H1 (cell line): ENCODE data around the gene HS2ST1. TPM values are rescaled to one million over a fixed set of nuclear protein-coding genes. Genes with fewer than 3 reads are reported as not detected.

Experiments
- CTCF ChIA-PET: fragments of 300-600 bp; sonication (Branson Sonifier 250); formaldehyde crosslinking; loops from one replicate; lab custom pipeline; 2021; ENCODE audit not compliant: partially characterized antibody; lab: Charles Lee
- POLR2A ChIA-PET: fragments of 300-600 bp; sonication (Branson Sonifier 250); formaldehyde crosslinking; loops from one replicate; lab custom pipeline; 2021; ENCODE audit warnings: inconsistent platforms; ENCODE audit not compliant: partially characterized antibody; lab: Charles Lee
- DNase-seq, 2 experiments: peaks; one replicate each; pipeline versions ENCODE4 v3.0.0 to v3.0.0-alpha.2; 2010 to 2022; ENCODE audit warnings: low spot score in 2 of 2, low read depth in 1 of 2, mixed read lengths in 1 of 2
- FAIRE-seq: peaks from 2 replicates; lab custom pipeline; 2011; peaks lifted over from hg19 to GRCh38; lab: Jason Lieb, UNC
- H2AFZ ChIP-seq: 2 replicates; pipeline ENCODE4 v1.8.1; 2012; ENCODE audit warnings: low read length, inconsistent platforms
- H2AK5ac ChIP-seq: 2 replicates; pipeline ENCODE4 v1.6.1; 2013; ENCODE audit warnings: low read depth, low read length
- H2BK120ac ChIP-seq: replicated peaks from 2 replicates; pipeline ENCODE3; 2013; ENCODE audit warnings: low read depth, low read length, inconsistent platforms
- H2BK12ac ChIP-seq: 2 replicates; pipeline ENCODE4 v1.6.1; 2013; ENCODE audit warnings: low read depth, low read length
- H2BK15ac ChIP-seq: 2 replicates; pipeline ENCODE4 v1.6.1; 2013; ENCODE audit warnings: low read length
- H2BK20ac ChIP-seq: 2 replicates; pipeline ENCODE4 v1.6.1; 2013; ENCODE audit warnings: low read length
- H2BK5ac ChIP-seq: 2 replicates; pipeline ENCODE4 v1.6.1; 2013; ENCODE audit warnings: low read depth, low read length
- H3K14ac ChIP-seq: 2 replicates; pipeline ENCODE4 v1.6.1; 2013; ENCODE audit warnings: inconsistent platforms; ENCODE audit not compliant: insufficient read length
- H3K18ac ChIP-seq: 2 replicates; pipeline ENCODE4 v1.6.1; 2013; ENCODE audit warnings: low read length; ENCODE audit errors: extremely low read depth
- H3K23ac ChIP-seq: 2 replicates; pipeline ENCODE4 v1.6.1; 2013; ENCODE audit warnings: inconsistent platforms; ENCODE audit not compliant: insufficient read length
- H3K23me2 ChIP-seq: 2 replicates; pipeline ENCODE4 v1.6.1; 2013; ENCODE audit warnings: low read depth, low read length
- H3K27ac ChIP-seq: 2 replicates; pipeline ENCODE4 v1.6.1; 2011; ENCODE audit warnings: low read depth, low read length, inconsistent platforms
- H3K27me3 ChIP-seq, 4 experiments: replicated peaks in 1 of 4; 1 replicate in 1 of 4; 2 replicates in 3 of 4; pipeline versions ENCODE4 v1.6.1 to v1.8.1; 2011 to 2013; ENCODE audit warnings: low read length in 3 of 4, mild to moderate bottlenecking in 3 of 4, inconsistent platforms in 2 of 4, mixed read lengths in 2 of 4, moderate library complexity in 1 of 4; ENCODE audit not compliant: control insufficient read depth in 3 of 4, insufficient read depth in 3 of 4; ENCODE audit errors: extremely low read depth in 1 of 4
- H3K36me3 ChIP-seq, 4 experiments: 2 replicates each; pipeline versions ENCODE4 v1.6.1 to v1.8.1; 2011 to 2013; ENCODE audit warnings: mild to moderate bottlenecking in 4 of 4, low read length in 3 of 4, moderate library complexity in 2 of 4, control low read depth in 1 of 4, inconsistent platforms in 1 of 4; ENCODE audit not compliant: insufficient read depth in 4 of 4, control insufficient read depth in 2 of 4
- H3K4ac ChIP-seq: replicated peaks from 2 replicates; pipeline ENCODE3; 2013; ENCODE audit warnings: low read length, low read depth, mixed read lengths, inconsistent platforms; ENCODE audit not compliant: insufficient read length
- H3K4me1 ChIP-seq, 4 experiments: replicated peaks in 1 of 4; 1 replicate in 1 of 4; 2 replicates in 3 of 4; pipeline versions ENCODE4 v1.6.1 to v1.8.1; 2011 to 2013; ENCODE audit warnings: low read length in 3 of 4, inconsistent platforms in 2 of 4, mixed read lengths in 1 of 4; ENCODE audit not compliant: insufficient read depth in 4 of 4, control insufficient read depth in 3 of 4
- H3K4me2 ChIP-seq, 2 experiments: 2 replicates each; pipeline versions ENCODE4 v1.6.1 to v1.8.1; 2011 to 2013; ENCODE audit warnings: low read depth in 2 of 2, low read length in 2 of 2, control low read depth in 1 of 2, inconsistent platforms in 1 of 2, mild to moderate bottlenecking in 1 of 2; ENCODE audit not compliant: insufficient read depth in 1 of 2
- H3K4me3 ChIP-seq, 4 experiments: fragments of 200-600, 300-600 bp in 1 of 4; sonication (generic), shearing (Covaris generic), sonication (Bioruptor Twin) in 1 of 4; 2 replicates each; pipeline versions ENCODE4 v1.5.1 to v1.8.1; 2011 to 2016; ENCODE audit warnings: low read length in 4 of 4, low read depth in 3 of 4, control low read depth in 2 of 4, inconsistent platforms in 2 of 4, mild to moderate bottlenecking in 2 of 4, mixed read lengths in 1 of 4, moderate library complexity in 1 of 4; ENCODE audit not compliant: insufficient read depth in 2 of 4; ENCODE audit errors: extremely low read depth in 1 of 4
- H3K56ac ChIP-seq: replicated peaks from 2 replicates; pipeline ENCODE3; 2013; ENCODE audit warnings: low read depth, mild to moderate bottlenecking, mixed read lengths, low read length, inconsistent platforms; ENCODE audit not compliant: insufficient read length
- H3K79me1 ChIP-seq: 2 replicates; pipeline ENCODE4 v1.6.1; 2013; ENCODE audit warnings: low read depth, low read length, control low read depth
- H3K79me2 ChIP-seq, 2 experiments: 2 replicates each; pipeline versions ENCODE4 v1.6.1 to v1.8.1; 2012 to 2013; ENCODE audit warnings: low read length in 2 of 2, mild to moderate bottlenecking in 2 of 2, inconsistent platforms in 1 of 2; ENCODE audit not compliant: insufficient read depth in 2 of 2, control insufficient read depth in 1 of 2
- H3K9ac ChIP-seq, 4 experiments: replicated peaks in 1 of 4; 1 replicate in 1 of 4; 2 replicates in 3 of 4; pipeline versions ENCODE4 v1.6.1 to v1.8.1; 2011 to 2013; ENCODE audit warnings: low read depth in 3 of 4, low read length in 3 of 4, control low read depth in 2 of 4, mild to moderate bottlenecking in 2 of 4, moderate library complexity in 2 of 4, inconsistent platforms in 1 of 4; ENCODE audit errors: extremely low read depth in 1 of 4
- H3K9me3 ChIP-seq, 2 experiments: 2 replicates each; pipeline versions ENCODE4 v1.6.1 to v1.8.1; 2012 to 2013; ENCODE audit warnings: mild to moderate bottlenecking in 2 of 2, moderate library complexity in 2 of 2, control low read depth in 1 of 2, inconsistent platforms in 1 of 2, low read depth in 1 of 2, low read length in 1 of 2, mixed read lengths in 1 of 2; ENCODE audit not compliant: insufficient read depth in 2 of 2
- H4K20me1 ChIP-seq, 2 experiments: replicated peaks in 1 of 2; 2 replicates each; pipeline versions ENCODE3 to v1.8.1; 2011 to 2013; ENCODE audit warnings: inconsistent platforms in 2 of 2, low read length in 2 of 2, mild to moderate bottlenecking in 1 of 2; ENCODE audit not compliant: insufficient read depth in 2 of 2, control insufficient read depth in 1 of 2
- H4K5ac ChIP-seq: 2 replicates; pipeline ENCODE4 v1.6.1; 2013; ENCODE audit warnings: low read length, low read depth, mixed read lengths, inconsistent platforms; ENCODE audit not compliant: insufficient read length
- H4K8ac ChIP-seq: 2 replicates; pipeline ENCODE4 v1.8.0; 2013; ENCODE audit warnings: mild to moderate bottlenecking, moderate library complexity, low read length, inconsistent platforms; ENCODE audit not compliant: insufficient read depth; ENCODE audit errors: extremely low read depth
- H4K91ac ChIP-seq: replicated peaks from 2 replicates; pipeline ENCODE3; 2013; ENCODE audit warnings: low read length, mixed read lengths, inconsistent platforms; ENCODE audit not compliant: insufficient read length
- CBX5 ChIP-seq: fragments of 300-800, 300-1000 bp; sonication (generic); IDR thresholded peaks from 2 replicates; pipeline ENCODE4 v1.7.1; 2016; ENCODE audit warnings: antibody characterized with exemption, low read length, low read depth
- CEBPB ChIP-seq: IDR thresholded peaks from 2 replicates; pipeline ENCODE4 v1.6.1; 2012; ENCODE audit warnings: low read depth, low read length
- CHD2 ChIP-seq: IDR thresholded peaks from 2 replicates; pipeline ENCODE4 v1.6.1; 2012; ENCODE audit warnings: low read length, improper control_type of control experiment
- FOSL1 ChIP-seq: IDR thresholded peaks from 2 replicates; pipeline ENCODE4 v1.6.1; 2011; ENCODE audit warnings: mild to moderate bottlenecking, low read depth, low read length, moderate library complexity; ENCODE audit not compliant: insufficient read depth
- JUN ChIP-seq: IDR thresholded peaks from 2 replicates; pipeline ENCODE4 v1.6.1; 2011; ENCODE audit warnings: low read depth, mild to moderate bottlenecking, improper control_type of control experiment, low read length
- KDM5A ChIP-seq: fragments of 200-600 bp; IDR thresholded peaks from 2 replicates; pipeline ENCODE4 v1.7.1; 2012; ENCODE audit warnings: mild to moderate bottlenecking, low read length, inconsistent platforms, mixed read lengths
- PHF8 ChIP-seq: fragments of 200-600 bp; sonication (generic); conservative IDR thresholded peaks from 2 replicates; pipeline ENCODE4 v1.7.1; 2012; ENCODE audit warnings: low read depth, mild to moderate bottlenecking, inconsistent platforms, low read length, moderate library complexity
- RBBP5 ChIP-seq: IDR thresholded peaks from 2 replicates; pipeline ENCODE4 v1.7.1; 2012; ENCODE audit warnings: low read depth, mild to moderate bottlenecking, inconsistent platforms, low read length, moderate library complexity, borderline replicate concordance
- RXRA ChIP-seq: IDR thresholded peaks from 2 replicates; pipeline ENCODE4 v1.6.1; 2011; ENCODE audit warnings: low read depth, mild to moderate bottlenecking, low read length, moderate library complexity; ENCODE audit not compliant: insufficient read depth
- SAP30 ChIP-seq: fragments of 300-600 bp; sonication (generic); IDR thresholded peaks from 2 replicates; pipeline ENCODE4 v1.7.1; 2012; ENCODE audit warnings: low read length, moderate library complexity, mild to moderate bottlenecking, inconsistent platforms; ENCODE audit not compliant: insufficient read depth, insufficient replicate concordance
- SP2 ChIP-seq: IDR thresholded peaks from 2 replicates; pipeline ENCODE4 v1.6.1; 2012; ENCODE audit warnings: mild to moderate bottlenecking, low read length, inconsistent platforms
- SUZ12 ChIP-seq: fragments of 200-600 bp; sonication (generic); IDR thresholded peaks from 2 replicates; pipeline ENCODE4 v1.6.1; 2012; ENCODE audit warnings: mild to moderate bottlenecking, inconsistent platforms, low read length, moderate library complexity, mixed read lengths
- USF2 ChIP-seq: IDR thresholded peaks from 2 replicates; pipeline ENCODE4 v1.6.1; 2011; ENCODE audit warnings: low read length, improper control_type of control experiment
- YY1 ChIP-seq: IDR thresholded peaks from 2 replicates; pipeline ENCODE4 v1.6.1; 2011; ENCODE audit warnings: low read depth, mild to moderate bottlenecking, low read length
- WGBS, 2 experiments: shearing (Covaris generic) in 1 of 2; methylation state at CpG; one replicate each; pipeline versions ENCODE4 v1.1.6 to v1.1.7; 2013 to 2015; ENCODE audit warnings: low lambda C conversion rate in 2 of 2, mixed read lengths in 2 of 2, inconsistent platforms in 1 of 2, low coverage in 1 of 2, missing lambda C conversion rate in 1 of 2; ENCODE audit not compliant: insufficient replicate concordance in 2 of 2, insufficient coverage in 1 of 2, insufficient read length in 1 of 2; ENCODE audit errors: extremely low coverage in 1 of 2, missing lambda C conversion rate in 1 of 2; 5-methylcytosine and 5-hydroxymethylcytosine counted together
- polyA plus RNA-seq, 7 experiments: library from polyadenylated mRNA; depleted of rRNA in 3 of 7; stranded (reverse) in 5 of 7; unstranded in 2 of 7; fragments of >200 nt in 5 of 7; fragments of 200-250 nt in 2 of 7; gene quantifications; 1 replicate in 5 of 7; 2 replicates in 1 of 7; 4 replicates in 1 of 7; pipeline versions ENCODE4 v1.2.1 to v1.2.3, GENCODE V29; 2011 to 2013; ENCODE audit warnings: missing spikeins in 2 of 7, mixed read lengths in 2 of 7
- total RNA-seq: library from RNA; stranded (reverse); fragmentation: NEBNext Ultra II Directional; extraction: Animal tissue kit (Norgen Biotek cat#: 25700); gene quantifications from 2 replicates; pipeline ENCODE4 v1.2.1, GENCODE V29; 2021

The HS2ST1 gene
- total and polyA plus RNA-seq, 2 of the 8 experiments (the other 6 are each of a cell fraction or from before 2014, with no cell fraction given), result 5.2 to 28.3 TPM

- H2BK5ac ChIP-seq, result no peak overlapping the region
- peaks cover 6 to 7% of the 10 kb centered on the region in 2 experiments for H3K9me3 ChIP-seq
- peaks cover 0 to 47% of the 10 kb centered on the region in 2 experiments; a peak in 2 of 4 replicates for H3K79me2 ChIP-seq
- 91% methylated on average over 1 of the region's 1 CpG; no CpG with 5 or more reads in 1 of the 2 experiments for WGBS, 2 experiments
- H2BK15ac ChIP-seq, result no peak overlapping the region
- H2BK20ac ChIP-seq, result no peak overlapping the region
- H3K27me3 ChIP-seq, result no peaks in the 10 kb centered on the region
- H2BK12ac ChIP-seq, result no peak overlapping the region
- no peaks in the 10 kb centered on the region for H3K23me2 ChIP-seq
- H3K14ac ChIP-seq, result no peak overlapping the region
- no peak overlapping the region for H4K91ac ChIP-seq
- no peak overlapping the region for H4K5ac ChIP-seq
- POLR2A ChIA-PET, result no interaction called here
- no peak overlapping the region for H2BK120ac ChIP-seq
- H3K4me3 ChIP-seq, result no peak overlapping the region
- no peak overlapping the region for H3K23ac ChIP-seq
- CTCF ChIA-PET, result no interaction called here
- no peak overlapping the region for H3K18ac ChIP-seq
- H3K36me3 ChIP-seq, result no peaks in the 10 kb centered on the region; a peak in 1 of 8 replicates
- no peaks in the 10 kb centered on the region for H3K79me1 ChIP-seq
- H2AFZ ChIP-seq, result no peak overlapping the region
- H3K9ac ChIP-seq, result no peak overlapping the region
- no peak overlapping the region for H3K4ac ChIP-seq
- H4K20me1 ChIP-seq, result no peaks in the 10 kb centered on the region
- DNase-seq (no peak), FAIRE-seq (no peak)
- no peaks in the 10 kb centered on the region for H3K4me1 ChIP-seq
- H2AK5ac ChIP-seq, result no peak overlapping the region
- H3K27ac ChIP-seq, result no peak overlapping the region
- H3K4me2 ChIP-seq, result no peak overlapping the region
- H4K8ac ChIP-seq, result no peak overlapping the region
- H3K56ac ChIP-seq, result no peak overlapping the region
- TF ChIP-seq RXRA, result no peak
- no peak for TF ChIP-seq FOSL1
- no peak for TF ChIP-seq SP2
- TF ChIP-seq JUN, result no peak
- TF ChIP-seq CBX5, result no peak
- TF ChIP-seq USF2, result no peak
- TF ChIP-seq CEBPB, result no peak
- no peak for TF ChIP-seq SAP30
- no peak for TF ChIP-seq CHD2
- TF ChIP-seq SUZ12, result no peak
- no peak for TF ChIP-seq PHF8
- TF ChIP-seq RBBP5, result no peak
- TF ChIP-seq YY1, result no peak
- TF ChIP-seq KDM5A, result no peak
These were observed 92.9 kb downstream of the HS2ST1 start for GRCh38 chr1:87007323-87007722.
